ENCODE data around the gene KCNK16.
A peak's percentile ranks its signal among the peaks of the same experiment; 100 is the strongest.

The KCNK16 gene

GRCh38 chr6:39302011-39302410 is 20.5 kb downstream of the KCNK16 start:
- TF ChIP-seq, protein P1, sequence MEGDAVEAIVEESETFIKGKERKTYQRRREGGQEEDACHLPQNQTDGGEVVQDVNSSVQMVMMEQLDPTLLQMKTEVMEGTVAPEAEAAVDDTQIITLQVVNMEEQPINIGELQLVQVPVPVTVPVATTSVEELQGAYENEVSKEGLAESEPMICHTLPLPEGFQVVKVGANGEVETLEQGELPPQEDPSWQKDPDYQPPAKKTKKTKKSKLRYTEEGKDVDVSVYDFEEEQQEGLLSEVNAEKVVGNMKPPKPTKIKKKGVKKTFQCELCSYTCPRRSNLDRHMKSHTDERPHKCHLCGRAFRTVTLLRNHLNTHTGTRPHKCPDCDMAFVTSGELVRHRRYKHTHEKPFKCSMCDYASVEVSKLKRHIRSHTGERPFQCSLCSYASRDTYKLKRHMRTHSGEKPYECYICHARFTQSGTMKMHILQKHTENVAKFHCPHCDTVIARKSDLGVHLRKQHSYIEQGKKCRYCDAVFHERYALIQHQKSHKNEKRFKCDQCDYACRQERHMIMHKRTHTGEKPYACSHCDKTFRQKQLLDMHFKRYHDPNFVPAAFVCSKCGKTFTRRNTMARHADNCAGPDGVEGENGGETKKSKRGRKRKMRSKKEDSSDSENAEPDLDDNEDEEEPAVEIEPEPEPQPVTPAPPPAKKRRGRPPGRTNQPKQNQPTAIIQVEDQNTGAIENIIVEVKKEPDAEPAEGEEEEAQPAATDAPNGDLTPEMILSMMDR (IDR thresholded peaks at IDR 0.05; ENCODE audit: borderline replicate concordance, insufficient read depth, low read depth, low read length) = no peak

GRCh38 chr6:39301606-39302005 is 20.9 kb downstream of the KCNK16 start:
- TF ChIP-seq, protein P1 (IDR thresholded peaks at IDR 0.05; ENCODE audit: borderline replicate concordance, insufficient read depth, low read depth, low read length) = peak; percentile 55; the same call in 1 of the 2 replicates
- H3K4me3 ChIP-seq (ENCODE audit: low read depth, low read length) = no peak overlapping the region

More at GRCh38 chr6:39302011-39302410, 20.5 kb downstream of the KCNK16 start:
- no peak overlapping the region for H3K4me3 ChIP-seq (ENCODE audit: low read depth, low read length)

DNA sequence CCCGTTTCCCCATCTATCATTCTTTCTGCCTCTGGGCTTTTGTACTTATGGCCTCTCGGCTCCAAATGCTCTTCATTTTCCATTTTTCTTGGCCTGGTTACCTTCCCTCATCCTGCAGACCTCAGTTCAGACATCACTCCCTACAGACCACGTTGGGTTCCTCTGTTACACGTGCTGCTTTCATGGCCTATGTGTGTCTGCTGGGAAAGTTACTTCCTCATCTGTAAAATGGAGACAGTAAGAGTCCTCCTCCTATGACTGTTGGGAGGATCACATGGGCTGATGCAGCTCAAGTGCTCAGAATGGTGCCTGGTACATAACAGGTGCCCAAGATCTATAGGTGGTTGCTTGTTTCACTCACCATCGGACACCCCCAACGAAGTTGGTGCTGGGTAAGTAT is 21.8 kb downstream of the KCNK16 start:
- no peak overlapping the region for H3K4me3 ChIP-seq (ENCODE audit: low read depth, low read length)
- TF ChIP-seq, protein P1 (IDR thresholded peaks at IDR 0.05; ENCODE audit: borderline replicate concordance, insufficient read depth, low read depth, low read length) = no peak

DNA sequence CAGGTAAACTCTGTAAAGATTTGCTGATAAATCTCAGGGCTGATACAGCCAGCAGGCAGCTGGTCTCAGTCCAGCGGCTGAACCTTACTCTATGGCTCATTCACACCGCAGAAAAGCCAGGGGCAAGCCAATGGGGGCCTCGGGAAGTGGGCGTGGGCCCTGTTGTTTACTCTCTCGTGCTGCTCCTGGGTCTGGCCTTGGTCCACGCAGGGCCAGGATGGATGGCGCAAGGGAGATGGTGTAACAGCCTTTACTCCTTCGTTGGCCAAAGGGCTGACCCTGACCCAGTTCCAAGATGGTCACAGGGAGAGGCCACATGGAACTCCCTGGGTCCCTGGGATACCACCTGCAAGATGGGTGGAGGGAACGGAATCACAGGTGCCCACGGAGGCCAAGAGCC is 24.4 kb downstream of the KCNK16 start:
- H3K4me3 ChIP-seq (ENCODE audit: low read depth, low read length) = no peak overlapping the region
- TF ChIP-seq, protein P1 (IDR thresholded peaks at IDR 0.05; ENCODE audit: borderline replicate concordance, insufficient read depth, low read depth, low read length) = no peak

GRCh38 chr6:39296745-39297640 is 25.5 kb downstream of the KCNK16 start:
- no peak overlapping the region for H3K4me3 ChIP-seq (ENCODE audit: low read depth, low read length)
- TF ChIP-seq, protein P1 (IDR thresholded peaks at IDR 0.05; ENCODE audit: borderline replicate concordance, insufficient read depth, low read depth, low read length) = no peak

DNA sequence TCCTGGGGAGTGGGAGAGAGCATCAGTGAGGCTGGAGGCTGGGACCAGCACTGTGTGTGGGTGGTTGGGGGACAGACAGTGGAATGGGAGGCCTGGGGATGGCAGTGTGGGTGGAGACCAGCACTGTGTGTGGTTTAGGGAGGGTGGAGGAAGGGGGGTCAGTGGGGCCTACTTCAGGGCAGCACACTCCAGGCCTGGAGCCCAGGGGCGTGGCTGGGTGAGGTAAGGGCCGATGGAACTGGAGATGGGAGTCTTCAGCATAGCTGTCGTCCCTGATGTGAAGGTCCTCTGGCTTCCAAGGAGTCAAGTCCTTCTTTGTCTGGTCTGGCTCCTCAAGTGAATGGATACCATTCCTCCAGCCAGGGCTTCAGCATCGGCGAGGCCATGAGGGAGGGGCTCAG is 26.9 kb downstream of the KCNK16 start:
- TF ChIP-seq, protein P1 (IDR thresholded peaks at IDR 0.05; ENCODE audit: borderline replicate concordance, insufficient read depth, low read depth, low read length) = no peak
- H3K4me3 ChIP-seq (ENCODE audit: low read depth, low read length) = no peak overlapping the region

GRCh38 chr6:39294899-39295298 is 27.6 kb downstream of the KCNK16 start:
- H3K4me3 ChIP-seq (ENCODE audit: low read depth, low read length) = no peak overlapping the region
- TF ChIP-seq, protein P1 (IDR thresholded peaks at IDR 0.05; ENCODE audit: borderline replicate concordance, insufficient read depth, low read depth, low read length) = no peak
